ENCODE results near the gene MS4A14. TPM values are rescaled to one million over a fixed set of nuclear protein-coding genes. Genes with fewer than 3 reads are reported as not detected.

The MS4A14 gene
- total RNA-seq, 2 experiments from 2014 or later: not detected

DNA sequence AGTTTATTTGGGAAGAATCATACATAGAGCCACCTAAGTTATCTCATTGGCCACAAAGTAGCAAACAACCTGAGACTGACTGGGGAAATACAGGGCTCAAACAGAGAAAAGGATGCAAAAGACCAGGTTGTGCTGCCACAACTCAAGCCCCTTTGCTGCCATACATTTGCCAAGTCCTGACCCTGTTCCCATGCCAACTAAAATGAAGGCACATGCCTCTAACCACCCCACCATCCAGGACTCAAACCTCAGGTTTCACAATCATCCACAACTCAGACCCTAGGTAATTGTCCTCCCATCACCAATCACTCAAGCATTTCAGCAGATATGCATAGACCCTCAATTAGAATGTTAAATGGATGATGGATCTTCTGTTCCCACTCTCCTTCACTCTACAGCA lies 58.0 kb downstream of the MS4A14 start:
- DNase-seq (no peak), ATAC-seq (no peak)
- TF ChIP-seq CTCF (IDR thresholded peaks at IDR 0.05): no peak
- ChIA-PET CTCF (no interaction called here), POLR2A (no interaction called here)
- no peak overlapping the region for H3K4me3 Mint-ChIP-seq
- H3K27me3 Mint-ChIP-seq: peaks cover 5% of the 10 kb centered on the region
- no peaks in the 10 kb centered on the region for H3K36me3 Mint-ChIP-seq (ENCODE audit: low read depth)
- no peaks in the 10 kb centered on the region for H3K9me3 Mint-ChIP-seq
- H3K4me1 Mint-ChIP-seq (ENCODE audit: low read depth): peaks cover 18% of the 10 kb centered on the region
- intact Hi-C loops (cut with micrococcal nuclease): no loop called here
- no peak overlapping the region for H3K27ac Mint-ChIP-seq

DNA sequence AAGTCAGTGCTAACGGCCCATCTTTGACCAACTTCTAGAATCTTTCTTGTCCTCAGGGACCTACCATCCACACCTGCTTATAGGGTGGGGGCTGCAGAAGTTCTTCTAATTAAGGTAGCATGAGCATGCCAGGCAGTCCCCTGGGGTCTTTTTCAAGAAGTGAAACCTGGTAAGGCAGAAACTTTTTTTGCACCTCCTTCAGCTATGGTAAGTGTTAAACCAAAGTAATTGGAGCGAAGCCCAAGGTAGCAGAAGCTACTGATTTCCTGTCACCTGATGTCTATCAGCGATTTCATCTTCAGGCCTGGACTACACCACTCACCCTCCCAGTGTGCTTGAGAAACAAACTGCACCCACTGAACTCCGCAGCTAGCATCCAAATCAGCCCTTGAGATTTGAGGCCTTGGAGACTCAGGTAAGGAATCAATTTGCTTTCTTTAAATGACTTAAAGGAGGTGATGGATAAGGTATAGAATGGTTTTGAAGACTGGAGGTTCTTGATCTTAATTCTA lies 59.3 kb downstream of the MS4A14 start, which contains the start of gene MS4A1:
Gene MS4A1 (plus strand): TSS at position 317 of the 512 bp plus-strand sequence. CDS start 6,528 bp downstream, outside the sequence.
- peaks cover 18% of the 10 kb centered on the region for H3K4me1 Mint-ChIP-seq (ENCODE audit: low read depth)
- peaks cover 5% of the 10 kb centered on the region for H3K27me3 Mint-ChIP-seq
- no peak for DNase-seq
- ChIA-PET CTCF (no interaction called here), POLR2A (no interaction called here)
- H3K4me3 Mint-ChIP-seq: no peak within 1 kb of the TSS
- no peaks in the 10 kb centered on the region for H3K9me3 Mint-ChIP-seq
- TF ChIP-seq CTCF (IDR thresholded peaks at IDR 0.05): no peak
- ATAC-seq: peak; percentile 45
- peak within 1 kb of the TSS; percentile 61 for H3K27ac Mint-ChIP-seq
- H3K36me3 Mint-ChIP-seq (ENCODE audit: low read depth): no peaks in the 10 kb centered on the region
- intact Hi-C loops (cut with micrococcal nuclease): no loop called here

GRCh38 chr11:60457576-60457975 lies 61.3 kb downstream of the MS4A14 start:
- Mint-ChIP-seq H3K36me3 (ENCODE audit: low read depth) (no peaks in the 10 kb centered on the region), H3K4me1 (ENCODE audit: low read depth) (peaks cover 18% of the 10 kb centered on the region), H3K27ac (no peak overlapping the region), H3K9me3 (no peaks in the 10 kb centered on the region), H3K27me3 (peaks cover 5% of the 10 kb centered on the region), H3K4me3 (no peak overlapping the region)
- no peak for ATAC-seq
- POLR2A ChIA-PET: no interaction called here
- TF ChIP-seq CTCF (IDR thresholded peaks at IDR 0.05): no peak
- intact Hi-C loops (cut with micrococcal nuclease): no loop called here
- no peak for DNase-seq
- CTCF ChIA-PET: interaction anchor here (0.8 kb wide), 1 partner anchor 48 kb away, joined by 3 read pairs; no protein-coding TSS in a partner anchor

DNA sequence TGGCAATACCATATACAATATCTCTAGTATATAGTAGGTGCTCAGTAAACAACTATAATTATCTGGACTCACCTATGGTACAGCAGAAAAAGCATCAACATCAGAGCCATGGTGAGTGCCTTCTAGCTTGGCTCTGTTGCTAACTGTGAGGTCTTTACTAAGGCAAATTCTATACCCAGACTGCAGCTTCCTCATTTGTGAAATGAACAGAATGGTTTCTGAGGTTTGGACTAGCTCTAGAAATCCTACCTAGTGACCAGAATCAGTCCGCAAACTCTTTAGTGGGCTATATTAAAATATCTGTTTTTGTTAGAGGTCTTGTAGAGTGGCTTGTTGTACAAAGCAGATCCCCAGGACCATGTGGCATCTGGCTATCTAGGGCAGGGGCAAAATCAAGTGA lies 63.1 kb downstream of the MS4A14 start:
- intact Hi-C loops (cut with micrococcal nuclease): no loop called here
- ChIA-PET POLR2A (no interaction called here), CTCF (interaction anchor here (1.2 to 1.3 kb wide), 2 partner anchors 96 to 125 kb away, joined by 3 read pairs; no protein-coding TSS in a partner anchor)
- Mint-ChIP-seq H3K4me3 (no peak overlapping the region), H3K27me3 (peaks cover 4% of the 10 kb centered on the region), H3K4me1 (ENCODE audit: low read depth) (peaks cover 18% of the 10 kb centered on the region), H3K27ac (no peak overlapping the region), H3K9me3 (no peaks in the 10 kb centered on the region), H3K36me3 (ENCODE audit: low read depth) (no peaks in the 10 kb centered on the region)
- ATAC-seq (no peak), DNase-seq (no peak)
- no peak for TF ChIP-seq CTCF (IDR thresholded peaks at IDR 0.05)

Other genes starting within 250 kb of the MS4A14 start
- gene MS4A6A, start 213.4 kb upstream of the MS4A14 start, total RNA-seq: not detected
- not detected for gene MS4A4E, start 153.3 kb upstream of the MS4A14 start, total RNA-seq
- gene MS4A4A, start 115.8 kb upstream of the MS4A14 start, total RNA-seq: not detected
- not detected for gene MS4A6E, start 69.2 kb upstream of the MS4A14 start, total RNA-seq
- gene MS4A7, start 17.9 kb upstream of the MS4A14 start, total RNA-seq: not detected
- not detected for gene MS4A5, start 33.1 kb downstream of the MS4A14 start, total RNA-seq
- gene MS4A1, start 59.4 kb downstream of the MS4A14 start, total RNA-seq: 1 to 10 TPM; 1.7 to 2.1 TPM
- not detected for gene MS4A12, start 96.3 kb downstream of the MS4A14 start, total RNA-seq
- not detected for gene MS4A13, start 118.9 kb downstream of the MS4A14 start, total RNA-seq